H9 (cell line): ENCODE data around the gene GPI. TPM values are rescaled to one million over a fixed set of nuclear protein-coding genes. Genes with fewer than 3 reads are reported as not detected.
A peak's percentile ranks its signal among the peaks of the same experiment; 100 is the strongest.

Experiments
- DNase-seq: peaks from one replicate; pipeline ENCODE4 v3.0.0-alpha.2; 2017
- H2AFZ ChIP-seq: one replicate; pipeline ENCODE4 v1.6.1; 2013; ENCODE audit warnings: mild to moderate bottlenecking, low read length, control low read depth, moderate library complexity
- H2AK5ac ChIP-seq: 2 replicates; pipeline ENCODE4 v1.6.1; 2013; ENCODE audit warnings: low read length, control low read depth, mixed read lengths; ENCODE audit not compliant: insufficient read length
- H2BK120ac ChIP-seq: one replicate; pipeline ENCODE4 v1.6.1; 2013; ENCODE audit warnings: low read depth, mild to moderate bottlenecking, low read length, control low read depth, inconsistent platforms; ENCODE audit not compliant: poor library complexity, severe bottlenecking
- H2BK12ac ChIP-seq: 2 replicates; pipeline ENCODE4 v1.6.1; 2013; ENCODE audit warnings: low read length, control low read depth, mixed read lengths, low read depth; ENCODE audit not compliant: insufficient read length
- H2BK15ac ChIP-seq: 2 replicates; pipeline ENCODE4 v1.6.1; 2013; ENCODE audit warnings: low read depth, low read length, control low read depth
- H2BK20ac ChIP-seq: one replicate; pipeline ENCODE4 v1.6.1; 2013; ENCODE audit warnings: low read depth, mild to moderate bottlenecking, low read length, control low read depth, inconsistent platforms; ENCODE audit not compliant: poor library complexity, severe bottlenecking
- H2BK5ac ChIP-seq: 2 replicates; pipeline ENCODE4 v1.6.1; 2013; ENCODE audit warnings: low read length, control low read depth, mixed read lengths; ENCODE audit not compliant: insufficient read length
- H3K14ac ChIP-seq: 2 replicates; pipeline ENCODE4 v1.6.1; 2013; ENCODE audit warnings: low read length, control low read depth; ENCODE audit not compliant: insufficient read depth
- H3K18ac ChIP-seq: 2 replicates; pipeline ENCODE4 v1.6.1; 2013; ENCODE audit warnings: low read depth, mild to moderate bottlenecking, mixed read lengths, low read length, control low read depth; ENCODE audit not compliant: insufficient read length
- H3K23ac ChIP-seq: 2 replicates; pipeline ENCODE4 v1.6.1; 2013; ENCODE audit warnings: low read length, control low read depth, mixed read lengths, low read depth; ENCODE audit not compliant: insufficient read length
- H3K23me2 ChIP-seq: 2 replicates; pipeline ENCODE4 v1.6.1; 2013; ENCODE audit warnings: low read depth, mild to moderate bottlenecking, mixed read lengths, low read length, control low read depth; ENCODE audit not compliant: insufficient read length, poor library complexity, severe bottlenecking
- H3K27ac ChIP-seq: 2 replicates; pipeline ENCODE4 v1.5.1; 2013; ENCODE audit warnings: low read length, control low read depth, mixed read lengths, low read depth; ENCODE audit not compliant: insufficient read length
- H3K27me3 ChIP-seq: 2 replicates; pipeline ENCODE4 v1.6.1; 2013; ENCODE audit warnings: low read length, control low read depth, inconsistent platforms; ENCODE audit not compliant: insufficient read depth
- H3K4ac ChIP-seq: 2 replicates; pipeline ENCODE4 v1.6.1; 2013; ENCODE audit warnings: low read depth, mild to moderate bottlenecking, control low read depth, inconsistent platforms, low read length, moderate library complexity
- H3K4me1 ChIP-seq: 2 replicates; pipeline ENCODE4 v1.6.1; 2013; ENCODE audit warnings: low read length, control low read depth, inconsistent platforms; ENCODE audit not compliant: insufficient read depth
- H3K4me2 ChIP-seq: 2 replicates; pipeline ENCODE4 v1.6.1; 2013; ENCODE audit warnings: low read length, control low read depth, mixed read lengths; ENCODE audit not compliant: insufficient read length, insufficient read depth
- H3K56ac ChIP-seq: 2 replicates; pipeline ENCODE4 v1.6.1; 2013; ENCODE audit warnings: low read depth, mild to moderate bottlenecking, mixed read lengths, low read length, control low read depth; ENCODE audit not compliant: insufficient read length
- H3K79me1 ChIP-seq: 2 replicates; pipeline ENCODE4 v1.6.1; 2013; ENCODE audit warnings: low read depth, mild to moderate bottlenecking, moderate library complexity, low read length, control low read depth, inconsistent platforms; ENCODE audit not compliant: insufficient read depth, poor library complexity, severe bottlenecking
- H3K79me2 ChIP-seq: 2 replicates; pipeline ENCODE4 v1.6.1; 2013; ENCODE audit warnings: low read length, control low read depth, inconsistent platforms; ENCODE audit not compliant: insufficient read depth
- H3K9ac ChIP-seq: 2 replicates; pipeline ENCODE4 v1.6.1; 2013; ENCODE audit warnings: low read length, control low read depth, mixed read lengths; ENCODE audit not compliant: insufficient read length; ENCODE audit errors: extremely low read depth
- H3K9me3 ChIP-seq: one replicate; pipeline ENCODE4 v1.6.1; 2013; ENCODE audit warnings: low read depth, low read length, inconsistent platforms; ENCODE audit not compliant: control insufficient read depth
- H3T11ph ChIP-seq: one replicate; pipeline ENCODE4 v1.6.1; 2013; ENCODE audit warnings: mild to moderate bottlenecking, low read length, control low read depth, inconsistent platforms
- H4K20me1 ChIP-seq: one replicate; pipeline ENCODE4 v1.6.1; 2013; ENCODE audit not compliant: control insufficient read depth, insufficient read length, insufficient read depth
- H4K5ac ChIP-seq: 2 replicates; pipeline ENCODE4 v1.6.1; 2013; ENCODE audit warnings: low read depth, mild to moderate bottlenecking, mixed read lengths, low read length, control low read depth; ENCODE audit not compliant: insufficient read length
- H4K8ac ChIP-seq: replicated peaks from 2 replicates; pipeline ENCODE4 v1.6.1; 2013; ENCODE audit warnings: low read length, control low read depth, mixed read lengths, low read depth; ENCODE audit not compliant: insufficient read length
- H4K91ac ChIP-seq: 2 replicates; pipeline ENCODE4 v1.6.1; 2013; ENCODE audit warnings: low read depth, mild to moderate bottlenecking, moderate library complexity, mixed read lengths, low read length, control low read depth; ENCODE audit not compliant: insufficient read length
- H3K27ac Mint-ChIP-seq, 3 experiments: 2 replicates in 2 of 3; 3 replicates in 1 of 3; pipeline ENCODE4 v1.8.0; 2020 to 2021; ENCODE audit warnings: mixed read lengths in 3 of 3, mild to moderate bottlenecking in 1 of 3, moderate library complexity in 1 of 3
- H3K27me3 Mint-ChIP-seq: 2 replicates; pipeline ENCODE4 v1.8.0; 2021; ENCODE audit warnings: low read depth, mild to moderate bottlenecking, moderate library complexity, mixed read lengths
- H3K36me3 Mint-ChIP-seq, 3 experiments: 2 replicates in 2 of 3; 3 replicates in 1 of 3; pipeline ENCODE4 v1.8.0; 2020 to 2021; ENCODE audit warnings: low read depth in 3 of 3, mixed read lengths in 3 of 3; ENCODE audit not compliant: insufficient read depth in 1 of 3
- H3K4me1 Mint-ChIP-seq, 2 experiments: 2 replicates each; pipeline ENCODE4 v1.8.0; 2020; ENCODE audit warnings: mixed read lengths in 2 of 2
- H3K4me3 Mint-ChIP-seq, 2 experiments: 2 replicates in 1 of 2; 3 replicates in 1 of 2; pipeline ENCODE4 v1.8.0; 2020 to 2021; ENCODE audit warnings: mild to moderate bottlenecking in 2 of 2, mixed read lengths in 2 of 2, moderate library complexity in 1 of 2
- H3K9me3 Mint-ChIP-seq, 2 experiments: 2 replicates in 1 of 2; 3 replicates in 1 of 2; pipeline ENCODE4 v1.8.0; 2020; ENCODE audit warnings: mild to moderate bottlenecking in 2 of 2, mixed read lengths in 2 of 2, moderate library complexity in 1 of 2
- WGBS: extraction: QIAGEN DNeasy Blood & Tissue Kit; methylation state at CpG from one replicate; pipeline ENCODE4 v1.1.7; 2013; ENCODE audit warnings: missing lambda C conversion rate, low lambda C conversion rate, mixed read lengths; ENCODE audit not compliant: insufficient read length; ENCODE audit errors: extremely low coverage; 5-methylcytosine and 5-hydroxymethylcytosine counted together
- total RNA-seq: library from RNA; stranded (reverse); gene quantifications from 2 replicates; pipeline ENCODE4 v1.2.1, GENCODE V29; 2021
- TF ChIP-seq, protein P1 (sequence below): fragments of 200-600 bp; sonication (generic); conservative IDR thresholded peaks from 3 replicates; pipeline ENCODE4 v1.8.0; 2021; ENCODE audit warnings: antibody characterized with exemption, mild to moderate bottlenecking

GPI gene
- total RNA-seq, 1 experiment from 2014 or later, result 373 TPM

DNA sequence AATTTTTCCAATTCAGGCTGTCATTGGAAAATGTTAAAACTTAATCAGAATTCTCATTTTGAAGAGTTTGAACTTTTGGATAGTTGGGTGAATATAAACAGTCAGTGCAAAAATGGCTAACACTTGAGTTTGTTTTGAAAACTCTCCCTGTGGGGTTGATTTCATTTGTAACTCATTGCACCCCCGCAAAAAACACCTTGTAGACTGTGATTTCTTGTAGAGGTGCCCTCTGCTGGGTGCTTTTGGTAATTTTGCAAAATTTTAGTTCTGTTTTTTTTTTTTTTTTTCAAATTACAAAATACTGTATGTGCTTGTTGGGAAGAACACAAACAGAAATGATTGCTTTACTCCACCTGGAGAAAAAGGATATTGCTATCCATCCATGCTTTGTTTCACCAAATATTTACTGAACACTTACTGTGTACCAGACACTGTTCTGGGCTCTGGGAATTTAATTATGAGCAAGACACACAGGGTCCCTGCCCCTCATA is 28.2 kb upstream of the GPI start:
- Histone ChIP-seq H4K5ac (no peak overlapping the region), H2BK20ac (no peak overlapping the region), H3K23ac (no peak overlapping the region), H4K20me1 (no peaks in the 10 kb centered on the region), H3K9me3 (no peaks in the 10 kb centered on the region), H3T11ph (no peak overlapping the region), H2BK120ac (no peak overlapping the region), H2BK15ac (no peak overlapping the region), H3K14ac (no peak overlapping the region), H2AFZ (no peak overlapping the region), H3K56ac (no peak overlapping the region), H3K4ac (no peak overlapping the region), H3K4me1 (no peaks in the 10 kb centered on the region), H2AK5ac (no peak overlapping the region), H3K23me2 (no peaks in the 10 kb centered on the region), H3K18ac (no peak overlapping the region), H4K91ac (no peak overlapping the region), H4K8ac (no peak overlapping the region), H2BK5ac (no peak overlapping the region), H3K9ac (no peak overlapping the region), H2BK12ac (no peak overlapping the region), H3K27ac (no peak overlapping the region), H3K79me1 (no peaks in the 10 kb centered on the region), H3K79me2 (no peaks in the 10 kb centered on the region), H3K4me2 (no peak overlapping the region), H3K27me3 (no peaks in the 10 kb centered on the region)
- Mint-ChIP-seq H3K27ac (peak overlapping the region in 1 of 3 experiments; percentile 29; a peak in 2 of 7 replicates), H3K27me3 (no peaks in the 10 kb centered on the region), H3K4me1 (no peaks in the 10 kb centered on the region), H3K9me3 (no peaks in the 10 kb centered on the region), H3K36me3 (peaks cover 16 to 59% (median 52%) of the 10 kb centered on the region in 3 experiments; a peak in 6 of 7 replicates), H3K4me3 (no peak overlapping the region)
- no CpG with 5 or more reads among the region's 1 CpG for WGBS
- no peak for DNase-seq
- TF ChIP-seq, protein P1, sequence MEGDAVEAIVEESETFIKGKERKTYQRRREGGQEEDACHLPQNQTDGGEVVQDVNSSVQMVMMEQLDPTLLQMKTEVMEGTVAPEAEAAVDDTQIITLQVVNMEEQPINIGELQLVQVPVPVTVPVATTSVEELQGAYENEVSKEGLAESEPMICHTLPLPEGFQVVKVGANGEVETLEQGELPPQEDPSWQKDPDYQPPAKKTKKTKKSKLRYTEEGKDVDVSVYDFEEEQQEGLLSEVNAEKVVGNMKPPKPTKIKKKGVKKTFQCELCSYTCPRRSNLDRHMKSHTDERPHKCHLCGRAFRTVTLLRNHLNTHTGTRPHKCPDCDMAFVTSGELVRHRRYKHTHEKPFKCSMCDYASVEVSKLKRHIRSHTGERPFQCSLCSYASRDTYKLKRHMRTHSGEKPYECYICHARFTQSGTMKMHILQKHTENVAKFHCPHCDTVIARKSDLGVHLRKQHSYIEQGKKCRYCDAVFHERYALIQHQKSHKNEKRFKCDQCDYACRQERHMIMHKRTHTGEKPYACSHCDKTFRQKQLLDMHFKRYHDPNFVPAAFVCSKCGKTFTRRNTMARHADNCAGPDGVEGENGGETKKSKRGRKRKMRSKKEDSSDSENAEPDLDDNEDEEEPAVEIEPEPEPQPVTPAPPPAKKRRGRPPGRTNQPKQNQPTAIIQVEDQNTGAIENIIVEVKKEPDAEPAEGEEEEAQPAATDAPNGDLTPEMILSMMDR, result peak; percentile 80
